SK-N-SH (cell line): ENCODE data around the gene SSBP2. TPM values are rescaled to one million over a fixed set of nuclear protein-coding genes. Genes with fewer than 3 reads are reported as not detected.

ENCODE experiments used
- CTCF ChIA-PET: fragments of 300-600, 350-600 bp; formaldehyde crosslinking; extraction: SDS; loops from one replicate; lab custom pipeline; 2021; lab: Yijun Ruan, JAX
- POLR2A ChIA-PET: fragments of 350-600 bp; sonication (Branson Sonifier 250); formaldehyde crosslinking; extraction: SDS; loops from one replicate; lab custom pipeline; 2020; ENCODE audit warnings: antibody characterized with exemption, inconsistent platforms; lab: Yijun Ruan, JAX
- DNase-seq: peaks from one replicate; pipeline ENCODE4 v3.0.0; 2012
- H2AFZ ChIP-seq: fragments of 200-600 bp; sonication (generic); 2 replicates; pipeline ENCODE4 v1.8.1; 2016; ENCODE audit warnings: antibody characterized with exemption, mild to moderate bottlenecking, low read depth
- H3F3A ChIP-seq: fragments of 200-600 bp; sonication (generic); replicated peaks from 2 replicates; pipeline ENCODE3; 2016; ENCODE audit warnings: antibody characterized with exemption, mild to moderate bottlenecking; ENCODE audit not compliant: insufficient read depth
- H3K27ac ChIP-seq, 2 experiments: fragments of 200-500 bp in 1 of 2; fragments of 200-600 bp in 1 of 2; sonication (Bioruptor generic) in 1 of 2; sonication (generic), shearing (Covaris generic) in 1 of 2; 2 replicates each; pipeline versions ENCODE4 v1.5.1 to v1.6.1; 2014 to 2016; ENCODE audit warnings: low read depth in 2 of 2, inconsistent platforms in 1 of 2, low read length in 1 of 2, mild to moderate bottlenecking in 1 of 2, mixed read lengths in 1 of 2
- H3K27me3 ChIP-seq: fragments of 200-600 bp; sonication (generic), shearing (Covaris generic); 2 replicates; pipeline ENCODE4 v1.6.1; 2016; ENCODE audit warnings: mixed run types; ENCODE audit not compliant: insufficient read depth
- H3K36me3 ChIP-seq, 2 experiments: fragments of 200-500 bp in 1 of 2; fragments of 200-600 bp in 1 of 2; sonication (Bioruptor generic) in 1 of 2; sonication (generic) in 1 of 2; replicated peaks in 1 of 2; 2 replicates each; pipeline versions ENCODE3 to v1.5.1; 2014 to 2016; ENCODE audit warnings: low read length in 1 of 2, mild to moderate bottlenecking in 1 of 2; ENCODE audit not compliant: insufficient read depth in 2 of 2, control insufficient read depth in 1 of 2
- H3K4me1 ChIP-seq, 2 experiments: fragments of 200-500 bp in 1 of 2; fragments of 200-600 bp in 1 of 2; sonication (Bioruptor generic) in 1 of 2; sonication (generic), shearing (Covaris generic) in 1 of 2; 2 replicates each; pipeline versions ENCODE4 v1.5.1 to v1.6.1; 2014 to 2016; ENCODE audit warnings: low read depth in 1 of 2, low read length in 1 of 2, mixed run types in 1 of 2; ENCODE audit not compliant: insufficient read depth in 2 of 2, control insufficient read depth in 1 of 2
- H3K4me2 ChIP-seq: fragments of 200-600 bp; sonication (generic), shearing (Covaris generic); 2 replicates; pipeline ENCODE4 v1.6.1; 2017; ENCODE audit warnings: mixed run types
- H3K4me3 ChIP-seq, 2 experiments: fragments of 200-500 bp in 1 of 2; fragments of 200-600 bp in 1 of 2; sonication (Bioruptor generic) in 1 of 2; sonication (generic), shearing (Covaris generic) in 1 of 2; 2 replicates each; pipeline versions ENCODE4 v1.5.1 to v1.8.1; 2014 to 2016; ENCODE audit warnings: low read depth in 2 of 2, inconsistent platforms in 1 of 2, low read length in 1 of 2, mild to moderate bottlenecking in 1 of 2, mixed read lengths in 1 of 2, moderate library complexity in 1 of 2
- H3K79me2 ChIP-seq: fragments of 200-600 bp; sonication (generic); 2 replicates; pipeline ENCODE4 v1.8.1; 2017; ENCODE audit warnings: mild to moderate bottlenecking; ENCODE audit not compliant: insufficient read depth
- H3K9ac ChIP-seq: fragments of 200-600 bp; sonication (generic); 2 replicates; pipeline ENCODE4 v1.6.1; 2017; ENCODE audit warnings: mixed run types
- H3K9me2 ChIP-seq: fragments of 200-600 bp; sonication (generic); 2 replicates; pipeline ENCODE4 v1.6.1; 2017; ENCODE audit warnings: mixed run types
- H3K9me3 ChIP-seq: fragments of 200-600 bp; sonication (generic); 2 replicates; pipeline ENCODE4 v1.6.1; 2017; ENCODE audit warnings: mixed run types, mild to moderate bottlenecking, moderate library complexity
- H4K20me1 ChIP-seq: fragments of 200-600 bp; sonication (generic); 2 replicates; pipeline ENCODE4 v1.6.1; 2017; ENCODE audit warnings: mild to moderate bottlenecking, mixed run types; ENCODE audit not compliant: insufficient read depth
- CTCF ChIP-seq: fragments of 200-600 bp; sonication (generic); IDR thresholded peaks from 2 replicates; pipeline ENCODE4 v1.6.1; 2017; ENCODE audit warnings: antibody characterized with exemption, mild to moderate bottlenecking, moderate library complexity
- FOXM1 ChIP-seq: IDR thresholded peaks from 2 replicates; pipeline ENCODE4 v1.4.0; 2012; ENCODE audit warnings: low read depth, mild to moderate bottlenecking
- IRF3 ChIP-seq: fragments of 150-350 bp; IDR thresholded peaks from 2 replicates; pipeline ENCODE4 v1.6.1; 2016; ENCODE audit warnings: mild to moderate bottlenecking, low read depth, low read length
- NFIC ChIP-seq: IDR thresholded peaks from 2 replicates; pipeline ENCODE4 v1.4.0; 2012; ENCODE audit warnings: borderline replicate concordance
- NRF1 ChIP-seq: IDR thresholded peaks from 2 replicates; pipeline ENCODE4 v1.6.1; 2012; ENCODE audit warnings: low read depth, mild to moderate bottlenecking, low read length
- TAF1 ChIP-seq: IDR thresholded peaks from 2 replicates; pipeline ENCODE4 v1.6.1; 2012; ENCODE audit warnings: low read depth, mild to moderate bottlenecking, low read length, moderate library complexity, borderline replicate concordance
- TEAD4 ChIP-seq: IDR thresholded peaks from 2 replicates; pipeline ENCODE4 v1.4.0; 2012; ENCODE audit warnings: mild to moderate bottlenecking, borderline replicate concordance; ENCODE audit not compliant: insufficient read depth
- USF1 ChIP-seq: IDR thresholded peaks from 2 replicates; pipeline ENCODE4 v1.4.0; 2012; ENCODE audit warnings: low read depth, borderline replicate concordance
- ZBTB33 ChIP-seq: IDR thresholded peaks from 2 replicates; pipeline ENCODE4 v1.4.0; 2012; ENCODE audit warnings: low read depth, borderline replicate concordance
- WGBS: methylation state at CpG from one replicate; pipeline ENCODE4 v1.1.6; 2017; ENCODE audit warnings: low lambda C conversion rate; 5-methylcytosine and 5-hydroxymethylcytosine counted together
- polyA plus RNA-seq, 3 experiments: library from polyadenylated mRNA; depleted of rRNA; stranded (reverse); fragments of >200 nt; gene quantifications; 2 replicates each; pipeline ENCODE4 v1.2.3, GENCODE V29; 2012
- TF ChIP-seq, protein P1 (sequence below): IDR thresholded peaks from 2 replicates; pipeline ENCODE4 v1.6.1; 2012; ENCODE audit warnings: mild to moderate bottlenecking, low read depth, low read length, moderate library complexity

The SSBP2 gene
- polyA plus RNA-seq, 1 of the 3 experiments (the other 2 are of a cell fraction): 35.3 TPM

- TF ChIP-seq ZBTB33 (no peak), CTCF (no peak), NFIC (no peak), USF1 (no peak)
- TF ChIP-seq, all 33 proteins: peak for 0
Measured at GRCh38 chr5:81774374-81774773, 23.5 kb upstream of the SSBP2 start (continued).

DNA sequence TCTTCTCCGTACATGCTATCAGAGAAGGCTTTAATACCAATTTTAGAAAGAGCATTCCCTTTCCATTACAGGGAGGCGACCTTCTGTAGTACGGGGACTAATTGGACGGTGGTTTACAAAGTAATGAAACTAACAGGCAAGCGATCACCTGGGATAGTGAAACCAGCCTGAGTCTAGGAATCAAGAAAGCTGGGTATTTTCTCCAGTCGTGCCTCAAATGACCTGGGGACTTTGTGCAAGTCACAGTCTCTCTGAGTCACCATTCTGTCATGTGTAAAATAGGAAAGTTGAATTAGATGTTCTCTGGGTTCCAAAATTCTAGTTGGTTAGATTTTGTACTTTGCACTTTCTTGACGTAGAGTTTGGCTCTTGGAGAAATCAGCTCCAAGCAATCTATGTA lies 22.7 kb upstream of the SSBP2 start:
- CTCF ChIA-PET: interaction anchor here (0.7 to 1.4 kb wide), 3 partner anchors 10 to 1068 kb away, joined by 3 to 4 read pairs (median 3); no protein-coding TSS in a partner anchor
- Histone ChIP-seq H3K27me3 (no peaks in the 10 kb centered on the region), H3F3A (peaks cover 7% of the 10 kb centered on the region)
- TF ChIP-seq TAF1: no peak
- no peak for TF ChIP-seq TEAD4
- TF ChIP-seq, protein P1, sequence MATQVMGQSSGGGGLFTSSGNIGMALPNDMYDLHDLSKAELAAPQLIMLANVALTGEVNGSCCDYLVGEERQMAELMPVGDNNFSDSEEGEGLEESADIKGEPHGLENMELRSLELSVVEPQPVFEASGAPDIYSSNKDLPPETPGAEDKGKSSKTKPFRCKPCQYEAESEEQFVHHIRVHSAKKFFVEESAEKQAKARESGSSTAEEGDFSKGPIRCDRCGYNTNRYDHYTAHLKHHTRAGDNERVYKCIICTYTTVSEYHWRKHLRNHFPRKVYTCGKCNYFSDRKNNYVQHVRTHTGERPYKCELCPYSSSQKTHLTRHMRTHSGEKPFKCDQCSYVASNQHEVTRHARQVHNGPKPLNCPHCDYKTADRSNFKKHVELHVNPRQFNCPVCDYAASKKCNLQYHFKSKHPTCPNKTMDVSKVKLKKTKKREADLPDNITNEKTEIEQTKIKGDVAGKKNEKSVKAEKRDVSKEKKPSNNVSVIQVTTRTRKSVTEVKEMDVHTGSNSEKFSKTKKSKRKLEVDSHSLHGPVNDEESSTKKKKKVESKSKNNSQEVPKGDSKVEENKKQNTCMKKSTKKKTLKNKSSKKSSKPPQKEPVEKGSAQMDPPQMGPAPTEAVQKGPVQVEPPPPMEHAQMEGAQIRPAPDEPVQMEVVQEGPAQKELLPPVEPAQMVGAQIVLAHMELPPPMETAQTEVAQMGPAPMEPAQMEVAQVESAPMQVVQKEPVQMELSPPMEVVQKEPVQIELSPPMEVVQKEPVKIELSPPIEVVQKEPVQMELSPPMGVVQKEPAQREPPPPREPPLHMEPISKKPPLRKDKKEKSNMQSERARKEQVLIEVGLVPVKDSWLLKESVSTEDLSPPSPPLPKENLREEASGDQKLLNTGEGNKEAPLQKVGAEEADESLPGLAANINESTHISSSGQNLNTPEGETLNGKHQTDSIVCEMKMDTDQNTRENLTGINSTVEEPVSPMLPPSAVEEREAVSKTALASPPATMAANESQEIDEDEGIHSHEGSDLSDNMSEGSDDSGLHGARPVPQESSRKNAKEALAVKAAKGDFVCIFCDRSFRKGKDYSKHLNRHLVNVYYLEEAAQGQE: no peak
- TF ChIP-seq FOXM1: no peak
- TF ChIP-seq IRF3: no peak
- TF ChIP-seq NRF1: no peak
- TF ChIP-seq, all 33 proteins: peak for 0
- Histone ChIP-seq H3K79me2 (no peaks in the 10 kb centered on the region), H3K27ac (no peak overlapping the region), H3K9ac (no peak overlapping the region), H3K9me3 (no peaks in the 10 kb centered on the region), H4K20me1 (no peaks in the 10 kb centered on the region), H2AFZ (no peak overlapping the region), H3K9me2 (no peaks in the 10 kb centered on the region), H3K4me2 (no peak overlapping the region), H3K4me1 (peaks cover 3 to 9% of the 10 kb centered on the region in 2 experiments), H3K36me3 (no peaks in the 10 kb centered on the region), H3K4me3 (no peak overlapping the region)
- WGBS: 77% methylated on average over 7 of the region's 7 CpGs
- DNase-seq: no peak
- POLR2A ChIA-PET: no interaction called here
